Measurements from ENCODE around the gene TSR3. TPM values are rescaled to one million over a fixed set of nuclear protein-coding genes. Genes with fewer than 3 reads are reported as not detected.

The TSR3 gene
- total RNA-seq, 1 experiment from 2014 or later = 58.8 TPM

DNA sequence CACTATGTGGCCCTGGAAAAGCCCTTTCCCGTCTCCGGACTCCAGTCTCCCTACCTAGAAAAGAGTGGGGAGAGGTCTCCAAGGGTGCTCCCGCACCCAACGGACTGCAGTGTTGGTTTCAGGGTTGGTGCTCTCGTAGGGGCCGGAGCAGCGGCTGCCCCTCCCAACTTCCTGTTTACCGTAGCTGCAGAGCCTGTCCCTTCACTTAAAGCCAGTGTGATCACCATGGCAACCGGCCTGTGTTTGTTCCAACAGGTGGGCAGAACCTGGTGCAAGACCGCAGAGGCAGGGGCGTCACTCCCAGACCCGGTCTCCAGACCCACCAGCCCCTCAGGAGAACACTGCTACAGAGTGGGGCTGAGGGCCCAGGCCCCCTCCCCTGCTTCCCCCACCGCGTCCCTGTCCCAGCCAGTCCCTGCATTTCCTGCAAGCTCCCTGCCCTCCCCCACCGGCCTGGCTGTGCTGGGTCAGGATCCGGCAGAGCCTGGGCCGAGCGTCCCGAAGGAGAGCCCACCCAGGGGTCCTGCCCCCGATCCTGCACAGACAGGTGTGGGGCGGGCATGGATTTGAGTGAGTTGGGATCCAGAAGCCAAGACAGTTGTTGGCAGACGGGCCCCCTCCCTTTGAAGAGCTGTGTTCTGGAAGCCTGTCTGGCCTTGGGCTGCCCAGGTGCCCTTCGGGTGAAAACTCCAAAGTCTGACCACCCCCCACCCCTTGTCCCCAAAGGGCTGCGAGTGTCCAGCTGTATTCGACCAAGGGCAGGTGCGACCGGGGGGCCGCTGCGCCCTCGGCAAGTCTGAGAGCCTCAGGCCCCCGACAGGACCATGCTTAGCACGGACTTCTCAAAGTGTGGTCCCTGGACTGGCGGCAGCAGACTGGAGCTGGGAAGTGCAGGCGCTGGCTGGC, 19.7 kb downstream of the TSR3 start:
- peak overlapping the region; percentile 96 for H3K18ac ChIP-seq (ENCODE audit: insufficient read length, low read depth, low read length)
- no peak overlapping the region for H2AK5ac ChIP-seq (ENCODE audit: insufficient read length, low read length)
- H4K8ac ChIP-seq (replicated peaks; ENCODE audit: insufficient read length, low read depth, low read length) = no peak overlapping the region
- no peak overlapping the region for H3K56ac ChIP-seq (ENCODE audit: insufficient read length, low read depth, low read length)
- H2BK5ac ChIP-seq (ENCODE audit: insufficient read length, low read length) = no peak overlapping the region
- no peak overlapping the region for H3K27ac ChIP-seq (ENCODE audit: insufficient read length, low read depth, low read length)
- H4K20me1 ChIP-seq (ENCODE audit: control insufficient read depth, insufficient read depth, insufficient read length) = no peaks in the 10 kb centered on the region
- Mint-ChIP-seq H3K27ac (peak overlapping the region in 2 of 3 experiments; percentile 44 to 95; a peak in 3 of 7 replicates), H3K9me3 (no peaks in the 10 kb centered on the region), H3K36me3 (ENCODE audit: insufficient read depth in 1 of 3, low read depth in 3 of 3) (no peaks in the 10 kb centered on the region), H3K4me3 (peak overlapping the region; percentile 54 to 84), H3K4me1 (peaks cover 12 to 18% of the 10 kb centered on the region in 2 experiments), H3K27me3 (ENCODE audit: low read depth) (peaks cover 41% of the 10 kb centered on the region)
- peaks cover 20% of the 10 kb centered on the region for H3K23me2 ChIP-seq (ENCODE audit: insufficient read length, low read depth, low read length, poor library complexity, severe bottlenecking)
- H3K4me1 ChIP-seq (ENCODE audit: insufficient read depth, low read length) = no peaks in the 10 kb centered on the region
- peak overlapping the region; percentile 95 for H2BK12ac ChIP-seq (ENCODE audit: insufficient read length, low read depth, low read length)
- peaks cover 16% of the 10 kb centered on the region; the same call in 1 of the 2 replicates for H3K27me3 ChIP-seq (ENCODE audit: insufficient read depth, low read length)
- H3K4me2 ChIP-seq (ENCODE audit: insufficient read depth, insufficient read length, low read length) = peak overlapping the region; percentile 73
- H4K91ac ChIP-seq (ENCODE audit: insufficient read length, low read depth, low read length) = peak overlapping the region; percentile 60
- no peaks in the 10 kb centered on the region for H3K79me2 ChIP-seq (ENCODE audit: insufficient read depth, low read length)
- H4K5ac ChIP-seq (ENCODE audit: insufficient read length, low read depth, low read length) = no peak overlapping the region
- H3K23ac ChIP-seq (ENCODE audit: insufficient read length, low read depth, low read length) = no peak overlapping the region
- H3T11ph ChIP-seq (ENCODE audit: low read length) = no peak overlapping the region
- no peaks in the 10 kb centered on the region for H3K9me3 ChIP-seq (ENCODE audit: control insufficient read depth, low read depth, low read length)
- peak overlapping the region; percentile 91 for H3K14ac ChIP-seq (ENCODE audit: insufficient read depth, low read length)
- DNase-seq = peak; percentile 96
- H2BK20ac ChIP-seq (ENCODE audit: low read depth, low read length, poor library complexity, severe bottlenecking) = no peak overlapping the region
- no CpG with 5 or more reads among the region's 34 CpGs for WGBS (ENCODE audit: extremely low coverage, insufficient read length, low lambda C conversion rate)
- H3K9ac ChIP-seq (ENCODE audit: extremely low read depth, insufficient read length, low read length) = peak overlapping the region; percentile 4
- peak overlapping the region; percentile 74 for H2BK120ac ChIP-seq (ENCODE audit: low read depth, low read length, poor library complexity, severe bottlenecking)
- TF ChIP-seq CTCF (conservative IDR thresholded peaks at IDR 0.05) = no peak
- H2AFZ ChIP-seq (ENCODE audit: low read length) = no peak overlapping the region
- H3K4ac ChIP-seq (ENCODE audit: low read depth, low read length) = peak overlapping the region; percentile 73
- H3K79me1 ChIP-seq (ENCODE audit: insufficient read depth, low read depth, low read length, poor library complexity, severe bottlenecking) = no peaks in the 10 kb centered on the region
- no peak overlapping the region for H2BK15ac ChIP-seq (ENCODE audit: low read depth, low read length)
